GM12875 (cell line): ENCODE results near the gene CILP.

ENCODE experiments used
- H3K4me3 ChIP-seq: one replicate; pipeline ENCODE4 v1.5.1; 2011; ENCODE audit warnings: low read depth, low read length, control low read depth
- CTCF ChIP-seq: IDR thresholded peaks from 2 replicates; pipeline ENCODE4 v1.5.1; 2011; ENCODE audit warnings: low read depth, mild to moderate bottlenecking, control low read depth, inconsistent platforms, low read length, moderate library complexity, borderline replicate concordance; ENCODE audit not compliant: insufficient read depth

Gene CILP

GRCh38 chr15:65204931-65205660 is 6.2 kb downstream of the CILP start:
- no peak overlapping the region for H3K4me3 ChIP-seq
- no peak for TF ChIP-seq CTCF

GRCh38 chr15:65204236-65204930 is 6.9 kb downstream of the CILP start:
- H3K4me3 ChIP-seq: no peak overlapping the region
- no peak for TF ChIP-seq CTCF

GRCh38 chr15:65201918-65202317 is 9.4 kb downstream of the CILP start:
- no peak for TF ChIP-seq CTCF
- no peak overlapping the region for H3K4me3 ChIP-seq

GRCh38 chr15:65198571-65198970 is 12.7 kb downstream of the CILP start:
- TF ChIP-seq CTCF: no peak
- H3K4me3 ChIP-seq: no peak overlapping the region

GRCh38 chr15:65197337-65197645 is 14.0 kb downstream of the CILP start:
- TF ChIP-seq CTCF: no peak
- no peak overlapping the region for H3K4me3 ChIP-seq

- H3K4me3 ChIP-seq: no peak overlapping the region
- no peak for TF ChIP-seq CTCF
Observed at GRCh38 chr15:65196637-65197336, 14.5 kb downstream of the CILP start.
